HG02588 (cell line): ENCODE measurements around the gene MBNL2.

Experiments used
- ATAC-seq: cut with Tn5 transposase; IDR thresholded peaks from one replicate; pipeline ENCODE4 v1.9.1; 2021; ENCODE audit warnings: mild to moderate bottlenecking, moderate library complexity; ENCODE audit not compliant: unreplicated experiment

Gene MBNL2

GRCh38 chr13:97369261-97369893 lies 147.2 kb downstream of the MBNL2 start:
- ATAC-seq = peak; percentile 63

- ATAC-seq = no peak
Observed at GRCh38 chr13:97371486-97372109, 149.5 kb downstream of the MBNL2 start.

GRCh38 chr13:97372936-97373335 lies 150.8 kb downstream of the MBNL2 start:
- no peak for ATAC-seq

- no peak for ATAC-seq
Observed at GRCh38 chr13:97373787-97374186, 151.7 kb downstream of the MBNL2 start.

GRCh38 chr13:97376981-97377380 lies 154.8 kb downstream of the MBNL2 start:
- ATAC-seq = no peak

GRCh38 chr13:97379386-97379785 lies 157.3 kb downstream of the MBNL2 start:
- no peak for ATAC-seq

- ATAC-seq = no peak
Observed at GRCh38 chr13:97380696-97381095, 158.6 kb downstream of the MBNL2 start.

GRCh38 chr13:97381189-97381588 lies 159.1 kb downstream of the MBNL2 start:
- no peak for ATAC-seq

- no peak for ATAC-seq
Observed at GRCh38 chr13:97382276-97382675, 160.1 kb downstream of the MBNL2 start.

- no peak for ATAC-seq
Observed at GRCh38 chr13:97384371-97384770, 162.2 kb downstream of the MBNL2 start.

- no peak for ATAC-seq
Observed at GRCh38 chr13:97385146-97385545, 163.0 kb downstream of the MBNL2 start.

- no peak for ATAC-seq
Observed at GRCh38 chr13:97385854-97386253, 163.7 kb downstream of the MBNL2 start.

- no peak for ATAC-seq
Observed at GRCh38 chr13:97386801-97387484, 164.8 kb downstream of the MBNL2 start.

- ATAC-seq = no peak
Observed at GRCh38 chr13:97387485-97387839, 165.3 kb downstream of the MBNL2 start.

- ATAC-seq = no peak
Observed at GRCh38 chr13:97387890-97388289, 165.8 kb downstream of the MBNL2 start.

- ATAC-seq = no peak
Observed at GRCh38 chr13:97388373-97388772, 166.2 kb downstream of the MBNL2 start.

- ATAC-seq = no peak
Observed at GRCh38 chr13:97390941-97391600, 168.9 kb downstream of the MBNL2 start.

GRCh38 chr13:97392020-97392419 lies 169.9 kb downstream of the MBNL2 start:
- ATAC-seq = no peak

GRCh38 chr13:97394542-97394941 lies 172.4 kb downstream of the MBNL2 start:
- no peak for ATAC-seq

GRCh38 chr13:97395447-97396136 lies 173.5 kb downstream of the MBNL2 start:
- no peak for ATAC-seq

GRCh38 chr13:97397267-97397666 lies 175.1 kb downstream of the MBNL2 start:
- ATAC-seq = no peak
